Measurements from ENCODE around the gene ADGRA1. TPM values are rescaled to one million over a fixed set of nuclear protein-coding genes. Genes with fewer than 3 reads are reported as not detected.
"Not testable (repeated sequence)": the region's sequence is repeated elsewhere in the genome, so short reads cannot be mapped to it uniquely, and the experiment has no call there.

ADGRA1 gene, protein sequence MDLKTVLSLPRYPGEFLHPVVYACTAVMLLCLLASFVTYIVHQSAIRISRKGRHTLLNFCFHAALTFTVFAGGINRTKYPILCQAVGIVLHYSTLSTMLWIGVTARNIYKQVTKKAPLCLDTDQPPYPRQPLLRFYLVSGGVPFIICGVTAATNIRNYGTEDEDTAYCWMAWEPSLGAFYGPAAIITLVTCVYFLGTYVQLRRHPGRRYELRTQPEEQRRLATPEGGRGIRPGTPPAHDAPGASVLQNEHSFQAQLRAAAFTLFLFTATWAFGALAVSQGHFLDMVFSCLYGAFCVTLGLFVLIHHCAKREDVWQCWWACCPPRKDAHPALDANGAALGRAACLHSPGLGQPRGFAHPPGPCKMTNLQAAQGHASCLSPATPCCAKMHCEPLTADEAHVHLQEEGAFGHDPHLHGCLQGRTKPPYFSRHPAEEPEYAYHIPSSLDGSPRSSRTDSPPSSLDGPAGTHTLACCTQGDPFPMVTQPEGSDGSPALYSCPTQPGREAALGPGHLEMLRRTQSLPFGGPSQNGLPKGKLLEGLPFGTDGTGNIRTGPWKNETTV
- total RNA-seq, result not detected

- ATAC-seq, result no peak
Measured at GRCh38 chr10:133087679-133088178, at the start of gene ADGRA1. Gene ADGRA1, plus strand, starts transcription at chr10:133087924. Its CDS starts 986 bp downstream, at chr10:133088910.

GRCh38 chr10:133038036-133038823 is 49.5 kb upstream of the ADGRA1 start:
- no peak for ATAC-seq

GRCh38 chr10:133039107-133039802 is 48.5 kb upstream of the ADGRA1 start:
- ATAC-seq, result no peak

DNA sequence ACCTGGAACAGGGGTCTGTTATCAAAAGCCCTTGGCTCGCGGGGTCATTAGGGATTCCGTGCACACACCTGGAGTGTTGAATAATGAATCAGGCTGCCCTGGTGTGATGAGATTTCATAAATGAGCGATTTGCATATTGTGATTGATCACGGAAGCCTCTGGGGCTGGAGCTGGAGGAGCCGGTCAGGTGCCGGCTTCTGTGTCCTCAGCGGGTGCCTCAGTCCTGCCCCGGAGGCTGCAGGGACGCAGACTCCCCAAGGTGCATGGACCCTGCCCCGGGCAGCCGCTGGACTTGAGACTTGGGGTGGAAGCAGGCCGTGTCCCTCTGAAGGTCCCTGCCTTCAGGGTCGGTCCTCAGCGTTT is 47.9 kb upstream of the ADGRA1 start:
- ATAC-seq, result peak; percentile 17

- no peak for ATAC-seq
Measured at GRCh38 chr10:133040198-133040597, 47.5 kb upstream of the ADGRA1 start.

DNA sequence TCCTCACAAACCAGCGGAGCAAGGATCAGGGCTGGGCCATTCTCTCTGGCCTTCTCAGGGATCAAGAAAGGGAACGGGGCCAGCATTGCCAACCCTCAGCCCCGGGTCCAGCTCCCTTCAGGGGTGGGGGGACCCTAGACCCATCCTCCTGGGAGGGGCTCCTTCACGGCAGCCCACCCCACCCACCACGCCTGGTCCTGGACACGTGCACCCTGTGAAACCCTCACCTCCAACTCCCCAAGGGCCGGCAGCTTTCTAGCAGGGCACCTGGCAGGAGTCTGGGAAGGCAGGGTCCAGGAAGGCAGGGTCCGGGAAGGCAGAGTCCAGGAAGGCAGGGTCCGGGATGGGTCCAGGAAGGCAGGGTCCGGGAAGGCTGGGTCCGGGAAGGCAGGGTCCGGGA is 46.6 kb upstream of the ADGRA1 start:
- peak; percentile 30 for ATAC-seq

DNA sequence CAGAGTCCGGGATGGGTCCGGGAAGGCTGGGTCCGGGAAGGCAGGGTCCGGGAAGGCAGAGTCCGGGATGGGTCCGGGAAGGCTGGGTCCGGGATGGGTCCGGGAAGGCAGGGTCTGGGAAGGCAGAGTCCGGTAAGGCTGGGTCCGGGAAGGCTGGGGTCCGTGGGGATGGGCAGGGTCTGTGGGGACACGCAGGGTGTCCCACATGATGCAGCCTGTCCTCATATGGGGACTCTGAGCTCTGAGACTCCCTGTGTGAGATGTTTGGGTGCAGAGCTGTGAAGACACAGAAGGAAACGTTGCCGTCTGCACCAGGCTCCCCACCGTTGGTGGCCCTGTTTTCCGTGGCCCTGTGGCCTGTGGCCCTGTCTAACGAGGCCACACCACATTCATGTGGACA is 45.7 kb upstream of the ADGRA1 start:
- ATAC-seq, result no peak

- ATAC-seq, result no peak
Measured at GRCh38 chr10:133042816-133043215, 44.9 kb upstream of the ADGRA1 start.

GRCh38 chr10:133043541-133044225 is 44.0 kb upstream of the ADGRA1 start:
- ATAC-seq, result no peak

DNA sequence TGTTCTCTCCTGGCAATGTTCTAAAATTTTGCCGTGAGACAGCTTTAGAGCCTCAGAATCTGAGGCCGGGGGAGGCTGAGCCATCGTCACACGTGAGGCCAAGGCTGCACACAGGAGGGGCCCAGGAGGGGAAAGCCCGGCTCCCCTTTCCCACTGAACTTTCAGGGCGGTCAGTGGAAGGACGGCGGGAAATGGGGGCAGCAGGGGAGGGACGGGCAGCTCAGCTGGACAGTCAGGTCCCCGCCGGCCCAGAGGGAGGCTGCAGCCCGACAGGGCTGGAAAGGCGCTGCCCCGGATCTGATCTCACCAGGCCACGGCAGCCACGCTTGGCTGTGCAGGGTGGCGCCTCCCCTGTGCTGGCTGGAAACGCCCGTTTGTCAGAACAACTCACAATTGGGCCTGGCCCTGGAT is 43.3 kb upstream of the ADGRA1 start:
- peak; percentile 41 for ATAC-seq

DNA sequence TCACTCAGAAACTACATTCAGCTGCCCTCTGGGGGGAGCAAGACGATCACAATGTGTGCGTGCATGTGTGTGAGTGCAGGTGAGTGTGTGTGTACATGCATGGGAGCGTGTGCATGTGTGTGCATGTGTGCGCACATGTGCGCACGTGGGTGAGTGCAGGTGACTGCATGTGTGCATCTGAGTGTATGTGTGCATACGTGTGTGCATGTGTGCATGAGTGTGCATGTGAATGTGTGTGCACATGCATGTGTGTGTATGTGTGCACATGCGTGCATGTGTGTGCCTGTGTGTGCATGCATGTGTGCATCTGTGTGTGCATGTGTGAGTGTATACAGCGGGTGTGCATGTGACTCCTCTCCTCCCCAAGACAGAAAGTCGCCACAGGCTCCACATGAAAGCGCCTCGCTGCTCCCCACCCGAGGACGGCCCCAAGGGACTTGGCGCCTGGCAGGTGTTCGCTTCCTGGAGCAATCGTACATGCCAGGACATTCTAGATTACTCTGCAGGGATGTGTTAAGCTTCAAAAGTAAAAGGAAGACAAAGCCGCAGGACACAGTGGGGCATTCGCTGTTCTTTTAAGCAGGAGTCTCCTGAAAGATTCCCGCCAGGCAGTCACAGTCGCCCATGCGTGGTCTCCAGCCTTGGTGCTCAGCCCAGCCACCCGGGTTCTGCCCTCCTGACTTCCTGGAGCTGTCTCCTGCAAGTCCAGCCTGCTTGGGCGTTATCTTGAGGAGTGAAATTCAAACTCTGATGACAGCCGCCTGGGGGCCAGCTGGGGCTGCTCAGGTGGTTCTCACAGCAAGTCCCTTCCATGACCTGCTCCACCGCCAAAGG is 42.0 kb upstream of the ADGRA1 start:
- no peak for ATAC-seq

- no peak for ATAC-seq
Measured at GRCh38 chr10:133046390-133046765, 41.3 kb upstream of the ADGRA1 start.

- ATAC-seq, result no peak
Measured at GRCh38 chr10:133047526-133048123, 40.1 kb upstream of the ADGRA1 start.

- ATAC-seq, result no peak
Measured at GRCh38 chr10:133048266-133048665, 39.5 kb upstream of the ADGRA1 start.

GRCh38 chr10:133048926-133049325 is 38.8 kb upstream of the ADGRA1 start:
- ATAC-seq, result no peak

DNA sequence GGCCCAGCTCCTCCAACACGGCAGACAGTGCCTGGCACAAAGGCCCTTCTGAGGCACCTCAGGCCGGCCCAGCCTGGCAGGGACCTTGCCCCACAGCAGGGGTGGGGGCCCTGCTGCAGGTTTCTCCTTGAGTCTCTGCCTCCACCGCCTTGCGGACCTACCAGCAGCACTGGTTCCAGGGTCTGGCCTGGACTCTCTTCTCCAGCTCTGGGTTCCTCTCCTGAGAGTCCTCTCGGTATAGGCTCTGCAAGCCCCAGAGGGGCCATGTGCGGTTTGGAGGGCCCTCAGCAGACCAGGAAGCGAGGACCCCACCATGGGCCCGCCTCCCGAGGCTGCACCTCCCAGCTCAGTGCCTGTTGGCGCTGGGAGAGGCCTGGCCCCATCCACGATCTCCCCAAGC is 38.1 kb upstream of the ADGRA1 start:
- ATAC-seq, result no peak

DNA sequence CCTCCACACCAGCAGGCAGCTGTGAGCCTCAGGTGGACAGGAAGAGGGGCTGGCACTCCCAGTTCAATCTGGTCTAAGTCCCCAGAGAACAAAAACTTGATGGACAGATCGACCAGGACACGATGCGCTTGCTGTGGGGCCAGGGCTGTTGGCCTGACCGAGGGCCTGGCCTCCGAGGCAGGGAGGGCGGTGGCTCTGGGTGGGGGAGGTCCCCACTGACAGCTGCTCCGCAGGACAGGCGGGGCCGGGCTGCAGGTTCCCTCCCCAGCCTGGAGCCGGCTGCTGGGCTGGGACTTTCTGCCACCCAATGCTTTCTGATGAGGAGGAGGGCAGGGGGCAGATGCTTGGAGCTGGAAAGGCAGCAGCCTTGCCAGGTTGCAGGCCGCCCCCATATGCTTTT is 37.4 kb upstream of the ADGRA1 start:
- ATAC-seq, result no peak

DNA sequence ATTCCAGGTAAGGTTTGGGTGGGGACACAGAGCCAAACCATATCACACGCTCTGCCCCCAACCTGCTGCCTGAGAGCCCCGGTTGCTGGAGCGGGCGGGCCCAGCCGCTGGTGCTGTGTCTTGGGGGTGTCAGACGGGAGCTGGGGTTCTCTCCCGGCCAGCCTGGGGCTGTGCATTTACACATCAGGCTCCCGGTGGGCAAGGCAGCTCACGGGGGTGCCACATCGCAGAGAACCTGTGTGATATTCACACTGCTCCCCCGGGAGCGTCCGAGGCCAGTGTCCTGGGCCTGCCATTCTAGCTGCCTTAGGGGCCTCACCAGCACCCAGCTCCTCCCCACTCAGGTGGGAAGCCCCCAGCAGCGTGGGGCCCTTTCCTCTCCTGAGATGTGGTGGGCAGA is 35.6 kb upstream of the ADGRA1 start:
- no peak for ATAC-seq

DNA sequence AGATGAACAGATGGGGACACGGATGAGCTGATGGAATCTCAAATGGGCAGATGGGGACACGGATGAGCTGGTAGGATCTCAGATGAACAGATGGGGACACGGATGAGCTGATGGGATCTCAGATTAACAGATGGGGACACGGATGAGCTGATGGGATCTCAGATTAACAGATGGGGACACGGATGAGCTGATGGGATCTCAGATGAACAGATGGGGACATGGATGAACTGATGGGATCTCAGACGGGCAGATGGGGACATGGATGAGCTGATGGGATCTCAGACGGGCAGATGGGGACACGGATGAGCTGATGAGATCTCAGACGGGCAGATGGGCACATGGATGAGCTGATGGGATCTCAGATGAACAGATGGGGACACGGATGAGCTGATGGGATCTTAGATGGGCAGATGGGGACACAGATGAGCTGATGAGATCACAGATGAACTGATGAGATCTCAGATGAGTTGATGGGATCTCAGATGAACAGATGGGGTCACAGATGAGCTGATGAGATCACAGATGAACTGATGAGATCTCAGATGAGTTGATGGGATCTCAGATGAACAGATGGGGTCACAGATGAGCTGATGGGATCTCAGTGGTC is 34.1 kb upstream of the ADGRA1 start:
- not testable (repeated sequence) for ATAC-seq

DNA sequence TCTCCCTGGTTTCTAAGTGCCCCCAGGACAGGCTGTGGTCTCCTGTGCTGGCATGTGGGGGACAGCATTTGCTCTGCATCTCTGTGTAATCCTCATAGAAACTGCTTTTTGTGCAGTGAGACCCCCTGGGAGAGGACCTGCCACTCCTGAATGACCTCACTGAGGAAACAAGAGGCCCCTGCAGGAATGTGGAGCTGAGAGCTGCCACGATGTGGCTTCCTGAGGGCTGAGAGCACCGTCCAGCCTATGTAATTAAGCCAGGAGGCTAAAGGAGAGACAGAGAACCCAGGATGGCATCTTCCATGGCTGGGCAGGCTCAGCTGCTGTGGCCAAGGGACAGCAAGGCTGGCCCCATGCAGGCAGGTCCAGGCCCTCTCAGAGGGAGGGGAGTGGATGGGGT is 32.3 kb upstream of the ADGRA1 start:
- no peak for ATAC-seq
